ENCODE measurements around the gene NDRG2.

Gene NDRG2

GRCh38 chr14:21054768-21055145, 29.9 kb upstream of the NDRG2 start:
- TF ChIP-seq ZFX (IDR thresholded peaks at IDR 0.05) = no peak
- TF ChIP-seq CTCF (conservative IDR thresholded peaks at IDR 0.05) = no peak

GRCh38 chr14:21054123-21054767, 29.4 kb upstream of the NDRG2 start:
- TF ChIP-seq CTCF (conservative IDR thresholded peaks at IDR 0.05) = no peak
- TF ChIP-seq ZFX (IDR thresholded peaks at IDR 0.05) = no peak
- no peak overlapping the region for H3K27ac ChIP-seq

More at GRCh38 chr14:21054768-21055145, 29.9 kb upstream of the NDRG2 start:
- no peak overlapping the region for H3K27ac ChIP-seq

- TF ChIP-seq CTCF (conservative IDR thresholded peaks at IDR 0.05) = no peak
- TF ChIP-seq ZFX (IDR thresholded peaks at IDR 0.05) = no peak
- no peak overlapping the region for H3K27ac ChIP-seq
Measured at GRCh38 chr14:21053184-21054122, 28.6 kb upstream of the NDRG2 start.

- TF ChIP-seq CTCF (conservative IDR thresholded peaks at IDR 0.05) = no peak
- no peak for TF ChIP-seq ZFX (IDR thresholded peaks at IDR 0.05)
- no peak overlapping the region for H3K27ac ChIP-seq
Measured at GRCh38 chr14:21050597-21050996, 25.7 kb upstream of the NDRG2 start.

GRCh38 chr14:21049271-21049673, 24.4 kb upstream of the NDRG2 start:
- H3K27ac ChIP-seq = no peak overlapping the region
- TF ChIP-seq ZFX (IDR thresholded peaks at IDR 0.05) = no peak
- no peak for TF ChIP-seq CTCF (conservative IDR thresholded peaks at IDR 0.05)

GRCh38 chr14:21048638-21049037, 23.8 kb upstream of the NDRG2 start:
- TF ChIP-seq ZFX (IDR thresholded peaks at IDR 0.05) (no peak), CTCF (conservative IDR thresholded peaks at IDR 0.05) (no peak)
- H3K27ac ChIP-seq = no peak overlapping the region

GRCh38 chr14:21047378-21047781, 22.5 kb upstream of the NDRG2 start:
- no peak overlapping the region for H3K27ac ChIP-seq
- TF ChIP-seq ZFX (IDR thresholded peaks at IDR 0.05) = no peak
- TF ChIP-seq CTCF (conservative IDR thresholded peaks at IDR 0.05) = no peak

Data from C4-2B (cell line).